K562 (cell line): Measurements from ENCODE around the gene HPDL.

Experiments
- RCOR1 ChIP-seq, 2 experiments: IDR thresholded peaks; 2 replicates each; pipeline ENCODE4 v1.6.1; 2012; ENCODE audit warnings: low read depth in 2 of 2, low read length in 2 of 2, borderline replicate concordance in 1 of 2, improper control_type of control experiment in 1 of 2
- ZNF239 ChIP-seq: fragments of 250-450 bp; sonication (Bioruptor Pico); IDR thresholded peaks from 2 replicates; pipeline ENCODE4 v1.4.0; 2020; ENCODE audit warnings: mild to moderate bottlenecking
- TF ChIP-seq, protein P1 (sequence below), 3 experiments: IDR thresholded peaks in 2 of 3; conservative IDR thresholded peaks in 1 of 3; 2 replicates each; pipeline ENCODE4 v1.5.1; 2011 to 2012; ENCODE audit warnings: low read length in 3 of 3, mild to moderate bottlenecking in 3 of 3, control low read depth in 2 of 3, improper control_type of control experiment in 1 of 3, inconsistent platforms in 1 of 3, low read depth in 1 of 3, mixed read lengths in 1 of 3, moderate library complexity in 1 of 3; ENCODE audit not compliant: insufficient read depth in 2 of 3
- TF ChIP-seq, protein P2 (sequence below), 2 experiments: fragments of 450-650 bp; IDR thresholded peaks; 2 replicates each; pipeline ENCODE4 v1.6.1; 2016
- TF ChIP-seq, protein P3 (sequence below): fragments of 250-450 bp; sonication (Bioruptor Pico); IDR thresholded peaks from 2 replicates; pipeline ENCODE4 v1.8.0; 2021; ENCODE audit warnings: mild to moderate bottlenecking, moderate library complexity

DNA sequence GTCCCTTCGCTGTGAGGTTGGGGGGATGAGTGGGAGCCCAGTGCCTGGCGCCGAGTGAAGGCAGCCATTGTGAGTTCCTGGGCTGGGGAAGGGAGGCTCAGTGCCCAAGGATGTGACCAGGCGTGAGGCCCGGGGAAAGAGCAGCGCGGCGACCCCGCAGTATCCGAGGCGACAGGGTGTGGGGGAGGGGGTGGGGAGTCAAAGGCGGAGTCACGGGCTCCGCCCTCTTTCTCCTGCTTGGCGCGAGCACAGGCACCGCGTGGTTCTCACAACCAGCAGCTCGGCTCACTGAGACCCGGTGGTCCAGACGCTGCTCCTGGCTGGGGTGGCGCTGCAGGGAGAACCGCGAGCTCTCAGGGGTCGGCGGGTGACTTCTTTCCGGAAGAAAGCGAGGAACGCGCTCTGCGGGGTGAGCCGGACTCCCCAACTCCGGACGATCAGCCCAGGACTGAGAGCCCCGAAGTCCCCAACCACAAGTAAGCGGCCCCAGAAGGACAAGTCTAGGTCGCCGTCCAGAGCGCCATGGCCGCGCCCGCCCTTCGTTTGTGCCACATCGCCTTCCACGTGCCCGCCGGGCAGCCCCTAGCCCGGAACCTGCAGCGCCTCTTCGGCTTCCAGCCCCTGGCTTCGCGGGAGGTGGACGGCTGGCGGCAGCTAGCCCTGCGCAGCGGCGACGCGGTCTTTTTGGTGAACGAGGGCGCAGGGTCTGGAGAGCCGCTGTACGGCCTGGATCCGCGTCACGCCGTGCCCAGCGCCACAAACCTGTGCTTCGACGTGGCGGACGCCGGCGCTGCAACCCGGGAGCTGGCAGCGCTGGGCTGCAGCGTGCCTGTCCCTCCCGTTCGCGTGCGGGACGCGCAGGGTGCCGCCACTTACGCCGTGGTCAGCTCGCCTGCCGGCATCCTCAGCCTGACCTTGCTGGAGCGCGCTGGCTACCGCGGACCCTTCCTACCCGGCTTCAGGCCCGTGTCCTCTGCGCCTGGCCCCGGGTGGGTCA lies at the start of gene HPDL:
- TF ChIP-seq ZNF239 (CRISPR knock-in tag) (no peak), RCOR1 (IDR thresholded peaks at IDR 0.05; ENCODE audit: borderline replicate concordance in 1 of 2, low read depth in 2 of 2, low read length in 2 of 2) (no peak)
- TF ChIP-seq, protein P1, sequence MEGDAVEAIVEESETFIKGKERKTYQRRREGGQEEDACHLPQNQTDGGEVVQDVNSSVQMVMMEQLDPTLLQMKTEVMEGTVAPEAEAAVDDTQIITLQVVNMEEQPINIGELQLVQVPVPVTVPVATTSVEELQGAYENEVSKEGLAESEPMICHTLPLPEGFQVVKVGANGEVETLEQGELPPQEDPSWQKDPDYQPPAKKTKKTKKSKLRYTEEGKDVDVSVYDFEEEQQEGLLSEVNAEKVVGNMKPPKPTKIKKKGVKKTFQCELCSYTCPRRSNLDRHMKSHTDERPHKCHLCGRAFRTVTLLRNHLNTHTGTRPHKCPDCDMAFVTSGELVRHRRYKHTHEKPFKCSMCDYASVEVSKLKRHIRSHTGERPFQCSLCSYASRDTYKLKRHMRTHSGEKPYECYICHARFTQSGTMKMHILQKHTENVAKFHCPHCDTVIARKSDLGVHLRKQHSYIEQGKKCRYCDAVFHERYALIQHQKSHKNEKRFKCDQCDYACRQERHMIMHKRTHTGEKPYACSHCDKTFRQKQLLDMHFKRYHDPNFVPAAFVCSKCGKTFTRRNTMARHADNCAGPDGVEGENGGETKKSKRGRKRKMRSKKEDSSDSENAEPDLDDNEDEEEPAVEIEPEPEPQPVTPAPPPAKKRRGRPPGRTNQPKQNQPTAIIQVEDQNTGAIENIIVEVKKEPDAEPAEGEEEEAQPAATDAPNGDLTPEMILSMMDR (IDR thresholded peaks at IDR 0.05 in 2 of 3, conservative IDR thresholded peaks at IDR 0.05 in 1 of 3; ENCODE audit: insufficient read depth in 2 of 3, low read depth in 1 of 3, low read length in 3 of 3): no peak
- TF ChIP-seq, protein P2, sequence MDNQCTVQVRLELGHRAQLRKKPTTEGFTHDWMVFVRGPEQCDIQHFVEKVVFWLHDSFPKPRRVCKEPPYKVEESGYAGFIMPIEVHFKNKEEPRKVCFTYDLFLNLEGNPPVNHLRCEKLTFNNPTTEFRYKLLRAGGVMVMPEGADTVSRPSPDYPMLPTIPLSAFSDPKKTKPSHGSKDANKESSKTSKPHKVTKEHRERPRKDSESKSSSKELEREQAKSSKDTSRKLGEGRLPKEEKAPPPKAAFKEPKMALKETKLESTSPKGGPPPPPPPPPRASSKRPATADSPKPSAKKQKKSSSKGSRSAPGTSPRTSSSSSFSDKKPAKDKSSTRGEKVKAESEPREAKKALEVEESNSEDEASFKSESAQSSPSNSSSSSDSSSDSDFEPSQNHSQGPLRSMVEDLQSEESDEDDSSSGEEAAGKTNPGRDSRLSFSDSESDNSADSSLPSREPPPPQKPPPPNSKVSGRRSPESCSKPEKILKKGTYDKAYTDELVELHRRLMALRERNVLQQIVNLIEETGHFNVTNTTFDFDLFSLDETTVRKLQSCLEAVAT (IDR thresholded peaks at IDR 0.05): no peak
- TF ChIP-seq, protein P3, sequence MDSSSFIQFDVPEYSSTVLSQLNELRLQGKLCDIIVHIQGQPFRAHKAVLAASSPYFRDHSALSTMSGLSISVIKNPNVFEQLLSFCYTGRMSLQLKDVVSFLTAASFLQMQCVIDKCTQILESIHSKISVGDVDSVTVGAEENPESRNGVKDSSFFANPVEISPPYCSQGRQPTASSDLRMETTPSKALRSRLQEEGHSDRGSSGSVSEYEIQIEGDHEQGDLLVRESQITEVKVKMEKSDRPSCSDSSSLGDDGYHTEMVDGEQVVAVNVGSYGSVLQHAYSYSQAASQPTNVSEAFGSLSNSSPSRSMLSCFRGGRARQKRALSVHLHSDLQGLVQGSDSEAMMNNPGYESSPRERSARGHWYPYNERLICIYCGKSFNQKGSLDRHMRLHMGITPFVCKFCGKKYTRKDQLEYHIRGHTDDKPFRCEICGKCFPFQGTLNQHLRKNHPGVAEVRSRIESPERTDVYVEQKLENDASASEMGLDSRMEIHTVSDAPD (CRISPR knock-in tag): no peak
